ENCODE results near the gene CHRNB2. TPM values are rescaled to one million over a fixed set of nuclear protein-coding genes. Genes with fewer than 3 reads are reported as not detected.

The CHRNB2 gene
- total and polyA plus RNA-seq, 9 of the 15 experiments (the other 6 are each of a cell fraction or from before 2014, with no cell fraction given), result 0.01 TPM; not detected in 8

DNA sequence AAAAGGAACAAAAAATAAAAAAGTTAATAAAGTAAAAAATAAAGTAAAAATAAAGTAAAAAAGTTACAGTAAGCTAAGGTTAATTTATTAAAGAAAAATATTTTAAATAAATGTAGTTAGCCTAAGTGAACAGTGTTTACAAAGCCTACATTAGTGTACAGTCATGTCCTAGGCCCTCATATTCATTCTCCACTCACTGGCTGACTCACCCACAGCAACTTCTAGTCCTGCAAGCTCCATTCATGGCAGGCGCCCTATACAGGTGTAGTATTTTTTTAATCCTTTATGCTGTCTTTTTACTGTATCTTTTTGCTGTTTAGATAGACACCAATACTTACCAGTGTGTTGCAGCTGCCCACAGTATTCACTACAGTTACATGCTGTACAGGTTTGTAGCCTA is 28.0 kb downstream of the CHRNB2 start:
- H3K9me1 ChIP-seq (ENCODE audit: control insufficient read depth, insufficient read depth, low read length), result no peaks in the 10 kb centered on the region
- no peak overlapping the region for H3K27ac ChIP-seq (ENCODE audit: extremely low read depth, low read depth, low read length)
- H3K4me2 ChIP-seq (ENCODE audit: insufficient read depth, low read length), result no peak overlapping the region
- intact Hi-C loops (cut with micrococcal nuclease), result no loop called here
- H3K4me3 ChIP-seq, result no peak overlapping the region
- H3K4me1 ChIP-seq (replicated peaks in 1 of 2; ENCODE audit: control insufficient read depth in 2 of 2, insufficient read depth in 2 of 2, low read length in 2 of 2), result peaks cover 0 to 17% of the 10 kb centered on the region in 2 experiments; a peak in 3 of 5 replicates
- H2AFZ ChIP-seq (ENCODE audit: low read depth, low read length), result no peak overlapping the region
- TF ChIP-seq ZNF217 (CRISPR knock-in tag; IDR thresholded peaks at IDR 0.05), result no peak
- TF ChIP-seq NR2F6 (CRISPR knock-in tag; IDR thresholded peaks at IDR 0.05), result no peak
- no peak for TF ChIP-seq NR2C1 (IDR thresholded peaks at IDR 0.05)
- TF ChIP-seq NR2C1 (tag; IDR thresholded peaks at IDR 0.05), result no peak
- no peak for TF ChIP-seq MXI1 (IDR thresholded peaks at IDR 0.05; ENCODE audit: low read depth, low read length)
- ATAC-seq (no peak), FAIRE-seq (peak; percentile 23), DNase-seq (ENCODE audit: extremely low read depth in 1 of 4, low spot score in 3 of 4) (no peak)
- 0 out of 3 replicates have a peak, but pooled peaks cover 3% of the 10 kb centered on the region for H3K79me2 ChIP-seq (ENCODE audit: control insufficient read depth, insufficient read depth, low read length)
- H3K36me3 ChIP-seq (ENCODE audit: control insufficient read depth, insufficient read depth, low read length), result peaks cover 89% of the 10 kb centered on the region
- H4K20me1 ChIP-seq (replicated peaks; ENCODE audit: control insufficient read depth, insufficient read depth, low read length), result no peaks in the 10 kb centered on the region; the same call in 1 of the 2 replicates
- 75% methylated on average over 1 of the region's 1 CpG for WGBS (ENCODE audit: insufficient coverage, low coverage, missing lambda C conversion rate)
- in situ Hi-C loops (cut with MboI), result no loop called here
- BruUV-seq (replicated peaks), result no TSS peak
- no peaks in the 10 kb centered on the region for H3K9me3 ChIP-seq (replicated peaks; ENCODE audit: control insufficient read depth, insufficient read depth, low read depth, low read length)
- ChIA-PET CTCF (ENCODE audit: low intra/inter-chr PET ratio) (no interaction called here), POLR2A (interaction anchor here (1.9 to 2.7 kb wide), 2 partner anchors 9 to 11 kb away, joined by 7 to 9 read pairs; no protein-coding TSS in a partner anchor)
- H3K27me3 ChIP-seq (ENCODE audit: control insufficient read depth in 2 of 2, insufficient read depth in 2 of 2, low read length in 2 of 2), result no peaks in the 10 kb centered on the region
- no peak overlapping the region for H3K9ac ChIP-seq (ENCODE audit: insufficient read depth in 1 of 2, low read depth in 2 of 2, low read length in 2 of 2)

DNA sequence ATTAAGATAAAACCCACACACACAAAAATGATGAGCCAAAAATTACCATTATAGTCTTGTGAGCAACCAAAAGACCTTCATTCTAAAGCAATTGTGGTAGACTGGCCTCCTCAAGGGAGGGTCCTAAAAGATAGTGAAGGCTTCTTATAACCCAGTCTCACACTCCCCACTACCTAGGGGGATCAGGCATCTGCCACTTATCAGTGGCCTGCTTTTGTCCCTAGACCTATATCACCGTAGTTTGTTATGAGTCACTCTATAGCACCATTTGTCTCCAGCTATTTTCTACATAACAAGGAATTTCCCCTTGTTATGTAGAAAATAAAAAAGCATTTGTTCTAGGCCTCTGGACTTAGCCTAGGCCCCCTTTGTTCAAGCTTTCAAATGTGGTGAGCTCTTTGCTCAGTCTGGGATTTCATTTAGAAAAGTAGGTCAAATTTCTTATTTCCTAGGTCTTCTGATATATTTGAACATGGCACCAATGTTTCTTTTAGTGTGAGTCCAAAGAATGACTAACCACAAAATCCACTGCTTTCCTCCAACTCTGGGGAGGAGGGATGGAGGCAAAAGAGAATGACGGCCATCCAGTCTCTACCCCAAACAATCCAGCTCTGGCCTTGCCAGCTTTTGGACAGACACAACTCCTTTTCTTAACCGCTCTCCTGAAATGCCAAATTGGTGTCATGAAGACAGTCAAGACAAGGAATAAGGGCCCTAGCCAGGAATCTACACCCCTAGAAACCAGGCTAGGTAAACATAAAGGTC is 31.5 kb downstream of the CHRNB2 start:
- 51% methylated on average over 3 of the region's 3 CpGs for WGBS (ENCODE audit: insufficient coverage, low coverage, missing lambda C conversion rate)
- FAIRE-seq (no peak), DNase-seq (ENCODE audit: extremely low read depth in 1 of 4, low spot score in 3 of 4) (no peak), ATAC-seq (no peak; the same call in 2 of the 3 replicates)
- TF ChIP-seq FOSL1 (tag; conservative IDR thresholded peaks at IDR 0.05) (peak; percentile 31), CAMTA2 (CRISPR knock-in tag; conservative IDR thresholded peaks at IDR 0.05) (no peak), FOS (IDR thresholded peaks at IDR 0.05; ENCODE audit: extremely low read depth, insufficient read length) (no peak), JUND (IDR thresholded peaks at IDR 0.05; ENCODE audit: borderline replicate concordance, low read depth, low read length) (peak; percentile 18; the same call in 1 of the 2 replicates), JUND (tag; IDR thresholded peaks at IDR 0.05; ENCODE audit: borderline replicate concordance, low read depth, low read length) (no peak), HDAC3 (IDR thresholded peaks at IDR 0.05; ENCODE audit: borderline replicate concordance, partially characterized antibody) (no peak), PURB (CRISPR knock-in tag; IDR thresholded peaks at IDR 0.05; ENCODE audit: low read depth) (no peak), CBX2 (IDR thresholded peaks at IDR 0.05; ENCODE audit: insufficient read depth, low read length, poor library complexity, severe bottlenecking) (no peak), NONO (IDR thresholded peaks at IDR 0.05; ENCODE audit: low read depth in 2 of 2, low read length in 1 of 2) (no peak)
- Histone ChIP-seq H2AFZ (ENCODE audit: low read depth, low read length) (no peak overlapping the region), H3K79me2 (ENCODE audit: control insufficient read depth, insufficient read depth, low read length) (peaks cover 35% of the 10 kb centered on the region), H3K4me2 (ENCODE audit: insufficient read depth, low read length) (no peak overlapping the region), H3K36me3 (ENCODE audit: control insufficient read depth, insufficient read depth, low read length) (peaks cover 90% of the 10 kb centered on the region), H3K27me3 (ENCODE audit: control insufficient read depth in 2 of 2, insufficient read depth in 2 of 2, low read length in 2 of 2) (no peaks in the 10 kb centered on the region), H3K27ac (ENCODE audit: extremely low read depth, low read depth, low read length) (peak overlapping the region; percentile 24; the same call in 1 of the 3 replicates), H3K4me3 (no peak overlapping the region), H3K4me1 (replicated peaks in 1 of 2; ENCODE audit: control insufficient read depth in 2 of 2, insufficient read depth in 2 of 2, low read length in 2 of 2) (peaks cover 0 to 6% of the 10 kb centered on the region in 2 experiments; a peak in 3 of 5 replicates), H4K20me1 (replicated peaks; ENCODE audit: control insufficient read depth, insufficient read depth, low read length) (peaks cover 15% of the 10 kb centered on the region; the same call in 1 of the 2 replicates), H3K9me3 (replicated peaks; ENCODE audit: control insufficient read depth, insufficient read depth, low read depth, low read length) (no peaks in the 10 kb centered on the region), H3K9ac (ENCODE audit: insufficient read depth in 1 of 2, low read depth in 2 of 2, low read length in 2 of 2) (no peak overlapping the region), H3K9me1 (ENCODE audit: control insufficient read depth, insufficient read depth, low read length) (peaks cover under 1% of the 10 kb centered on the region)
- CTCF ChIA-PET (ENCODE audit: low intra/inter-chr PET ratio), result no interaction called here
- in situ Hi-C loops (cut with MboI) (no loop called here), intact Hi-C loops (cut with micrococcal nuclease) (no loop called here)
- no TSS peak for BruUV-seq (replicated peaks)
- POLR2A ChIA-PET, result interaction anchor here (0.7 to 1.7 kb wide), 2 partner anchors 28 to 211 kb away, joined by 3 to 5 read pairs; no protein-coding TSS in a partner anchor
